KMS-11 (cell line): Measurements from ENCODE around the gene ACADL.

Source experiments
- H2AFZ ChIP-seq: fragments of 200-600 bp; sonication (generic); 2 replicates; pipeline ENCODE4 v1.6.1; 2016; ENCODE audit warnings: antibody characterized with exemption, mixed run types, low read depth
- H3K27ac ChIP-seq: fragments of 200-600 bp; sonication (generic); 2 replicates; pipeline ENCODE4 v1.6.1; 2016; ENCODE audit warnings: mild to moderate bottlenecking, mixed run types
- H3K27me3 ChIP-seq: fragments of 200-600 bp; sonication (generic); 2 replicates; pipeline ENCODE4 v1.6.1; 2017; ENCODE audit warnings: mild to moderate bottlenecking, low read depth, mixed run types, moderate library complexity; ENCODE audit not compliant: insufficient read depth
- H3K36me3 ChIP-seq: fragments of 200-600 bp; sonication (generic); 2 replicates; pipeline ENCODE4 v1.6.1; 2017; ENCODE audit warnings: mild to moderate bottlenecking, mixed run types; ENCODE audit not compliant: insufficient read depth
- H3K4me1 ChIP-seq: fragments of 200-600 bp; sonication (generic); 2 replicates; pipeline ENCODE4 v1.6.1; 2016; ENCODE audit warnings: mild to moderate bottlenecking, low read depth, mixed run types; ENCODE audit not compliant: poor library complexity, severe bottlenecking
- H3K4me2 ChIP-seq: fragments of 200-600 bp; sonication (generic); 2 replicates; pipeline ENCODE4 v1.7.0; 2016; ENCODE audit warnings: mild to moderate bottlenecking, mixed run types
- H3K4me3 ChIP-seq: fragments of 200-600 bp; sonication (generic); IDR thresholded peaks from 2 replicates; pipeline ENCODE4 v1.6.1; 2017; ENCODE audit warnings: low read depth, low read length, mixed read lengths; ENCODE audit not compliant: insufficient read depth
- H3K79me2 ChIP-seq: fragments of 200-600 bp; sonication (generic); 2 replicates; pipeline ENCODE4 v1.6.1; 2016; ENCODE audit warnings: low read depth, mixed run types; ENCODE audit not compliant: insufficient read depth
- H3K9ac ChIP-seq: fragments of 200-600 bp; sonication (generic); 2 replicates; pipeline ENCODE4 v1.6.1; 2016; ENCODE audit warnings: mild to moderate bottlenecking, mixed run types
- H4K20me1 ChIP-seq: fragments of 200-600 bp; sonication (generic); 2 replicates; pipeline ENCODE4 v1.6.1; 2016; ENCODE audit warnings: mild to moderate bottlenecking, mixed run types; ENCODE audit not compliant: insufficient read depth
- CTCF ChIP-seq: fragments of 200-600 bp; sonication (generic); conservative IDR thresholded peaks from 2 replicates; pipeline ENCODE4 v1.6.1; 2017; ENCODE audit warnings: low read depth, mild to moderate bottlenecking, antibody characterized with exemption, low read length, moderate library complexity, mixed read lengths

ACADL gene

GRCh38 chr2:210224591-210224940 lies 681 bp downstream of the ACADL start:
- H3K4me3 ChIP-seq: no peak overlapping the region
- no peaks in the 10 kb centered on the region for H3K36me3 ChIP-seq
- H3K4me1 ChIP-seq: no peaks in the 10 kb centered on the region
- H3K79me2 ChIP-seq: no peaks in the 10 kb centered on the region
- no peak overlapping the region for H3K27ac ChIP-seq
- no peak overlapping the region for H2AFZ ChIP-seq
- no peak overlapping the region for H3K4me2 ChIP-seq
- no peak overlapping the region for H3K9ac ChIP-seq
- no peaks in the 10 kb centered on the region for H4K20me1 ChIP-seq
- no peak for TF ChIP-seq CTCF
- H3K27me3 ChIP-seq: no peaks in the 10 kb centered on the region

GRCh38 chr2:210215120-210215519 lies 10.1 kb downstream of the ACADL start:
- Histone ChIP-seq H3K79me2 (no peaks in the 10 kb centered on the region), H2AFZ (no peak overlapping the region), H4K20me1 (no peaks in the 10 kb centered on the region), H3K4me1 (no peaks in the 10 kb centered on the region), H3K36me3 (no peaks in the 10 kb centered on the region), H3K4me2 (no peak overlapping the region), H3K9ac (no peak overlapping the region), H3K27ac (no peak overlapping the region), H3K27me3 (no peaks in the 10 kb centered on the region), H3K4me3 (no peak overlapping the region)
- no peak for TF ChIP-seq CTCF

GRCh38 chr2:210210185-210210584 lies 15.1 kb downstream of the ACADL start:
- Histone ChIP-seq H4K20me1 (no peaks in the 10 kb centered on the region), H3K36me3 (no peaks in the 10 kb centered on the region), H3K4me3 (no peak overlapping the region), H3K9ac (no peak overlapping the region), H3K4me2 (no peak overlapping the region), H2AFZ (no peak overlapping the region), H3K79me2 (no peaks in the 10 kb centered on the region), H3K4me1 (no peaks in the 10 kb centered on the region), H3K27ac (no peak overlapping the region), H3K27me3 (no peaks in the 10 kb centered on the region)
- no peak for TF ChIP-seq CTCF

- no peak overlapping the region for H2AFZ ChIP-seq
- H3K36me3 ChIP-seq: no peaks in the 10 kb centered on the region
- no peaks in the 10 kb centered on the region for H3K27me3 ChIP-seq
- H3K27ac ChIP-seq: no peak overlapping the region
- H3K79me2 ChIP-seq: no peaks in the 10 kb centered on the region
- H3K4me2 ChIP-seq: no peak overlapping the region
- H4K20me1 ChIP-seq: no peaks in the 10 kb centered on the region
- TF ChIP-seq CTCF: no peak
- H3K4me3 ChIP-seq: no peak overlapping the region
- no peaks in the 10 kb centered on the region for H3K4me1 ChIP-seq
- H3K9ac ChIP-seq: no peak overlapping the region
These were observed 17.3 kb downstream of the ACADL start for GRCh38 chr2:210207929-210208328.

GRCh38 chr2:210203558-210203957 lies 21.7 kb downstream of the ACADL start:
- Histone ChIP-seq H3K4me3 (no peak overlapping the region), H3K27me3 (no peaks in the 10 kb centered on the region), H3K4me1 (no peaks in the 10 kb centered on the region), H3K36me3 (no peaks in the 10 kb centered on the region), H3K27ac (no peak overlapping the region), H2AFZ (no peak overlapping the region), H3K4me2 (no peak overlapping the region), H3K9ac (no peak overlapping the region), H3K79me2 (no peaks in the 10 kb centered on the region), H4K20me1 (no peaks in the 10 kb centered on the region)
- TF ChIP-seq CTCF: no peak
